ENCODE results near the gene MARCHF3. TPM values are rescaled to one million over a fixed set of nuclear protein-coding genes. Genes with fewer than 3 reads are reported as not detected.

MARCHF3 gene
- total and polyA plus RNA-seq, 2 of the 13 experiments (the other 11 are each of a cell fraction or from before 2014, with no cell fraction given), result 4.8 to 11.9 TPM

DNA sequence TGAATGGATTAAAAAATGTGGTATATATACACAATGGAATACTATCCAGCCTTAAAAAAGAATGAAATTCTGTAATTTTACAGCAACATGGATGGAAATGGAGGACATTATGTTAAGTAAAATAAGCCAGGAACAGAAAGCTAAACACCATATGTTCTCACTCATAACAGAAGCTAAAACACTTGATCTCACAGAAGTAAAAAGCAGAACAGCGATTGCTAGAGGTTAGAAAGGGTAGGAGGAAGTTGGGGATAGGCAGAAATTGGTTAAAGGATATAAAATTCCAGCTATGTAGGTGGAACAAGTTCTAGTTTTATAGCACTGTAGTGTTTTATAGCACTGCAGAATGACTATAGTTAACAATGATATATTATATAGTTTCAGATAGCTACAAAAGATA, 15.8 kb downstream of the MARCHF3 start:
- no peaks in the 10 kb centered on the region for H3K36me3 ChIP-seq (replicated peaks in 1 of 2; ENCODE audit: control insufficient read depth in 1 of 2, insufficient read depth in 2 of 2, low read length in 2 of 2)
- ATAC-seq, result no peak
- intact Hi-C loops (cut with micrococcal nuclease; ENCODE audit: unreplicated experiment), result no loop called here
- no peak overlapping the region for H3K27ac ChIP-seq (ENCODE audit: extremely low read length, insufficient read depth, low read length)
- BruUV-seq (replicated peaks), result no TSS peak
- no peak overlapping the region for H2AFZ ChIP-seq (ENCODE audit: low read length)
- FAIRE-seq, result no peak
- no peak overlapping the region for H3K4me3 ChIP-seq (replicated peaks in 1 of 3; ENCODE audit: insufficient read depth in 1 of 3, low read depth in 2 of 3, low read length in 3 of 3)
- H3K4me2 ChIP-seq (ENCODE audit: low read depth, low read length), result no peak overlapping the region
- no peaks in the 10 kb centered on the region for H3K79me2 ChIP-seq (ENCODE audit: insufficient read depth, low read length)
- ChIA-PET POLR2A (no interaction called here), CTCF (ENCODE audit: low intra/inter-chr PET ratio, low total read pairs) (no interaction called here)
- H4K20me1 ChIP-seq (ENCODE audit: insufficient read depth, low read length), result no peaks in the 10 kb centered on the region
- in situ Hi-C loops (cut with HindIII; ENCODE audit: extremely low pct_ligation_motif_present, low pct_unique_long_range_greater_than_20kb), result no loop called here
- no peaks in the 10 kb centered on the region for H3K9me3 ChIP-seq (ENCODE audit: low read length)
- H3K4me1 ChIP-seq (ENCODE audit: insufficient read depth, low read length), result no peaks in the 10 kb centered on the region
- 97% methylated on average over 1 of the region's 1 CpG for WGBS (ENCODE audit: low lambda C conversion rate)
- no peak overlapping the region for H3K9ac ChIP-seq (ENCODE audit: insufficient read depth, low read depth, low read length)
- DNase-seq (ENCODE audit: low spot score), result no peak
- no peak for TF ChIP-seq ZNF337 (CRISPR knock-in tag; IDR thresholded peaks at IDR 0.05; ENCODE audit: borderline replicate concordance, low read depth)
- no peak for TF ChIP-seq ZNF747 (CRISPR knock-in tag; IDR thresholded peaks at IDR 0.05; ENCODE audit: borderline replicate concordance)
- TF ChIP-seq, protein P1, sequence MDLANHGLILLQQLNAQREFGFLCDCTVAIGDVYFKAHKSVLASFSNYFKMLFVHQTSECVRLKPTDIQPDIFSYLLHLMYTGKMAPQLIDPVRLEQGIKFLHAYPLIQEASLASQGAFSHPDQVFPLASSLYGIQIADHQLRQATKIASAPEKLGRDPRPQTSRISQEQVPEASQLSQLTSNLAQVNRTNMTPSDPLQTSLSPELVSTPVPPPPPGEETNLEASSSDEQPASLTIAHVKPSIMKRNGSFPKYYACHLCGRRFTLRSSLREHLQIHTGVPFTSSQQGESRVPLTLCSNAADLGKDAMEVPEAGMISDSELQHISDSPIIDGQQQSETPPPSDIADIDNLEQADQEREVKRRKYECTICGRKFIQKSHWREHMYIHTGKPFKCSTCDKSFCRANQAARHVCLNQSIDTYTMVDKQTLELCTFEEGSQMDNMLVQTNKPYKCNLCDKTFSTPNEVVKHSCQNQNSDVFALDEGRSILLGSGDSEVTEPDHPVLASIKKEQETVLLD (CRISPR knock-in tag; IDR thresholded peaks at IDR 0.05; ENCODE audit: low read depth), result no peak
- TF ChIP-seq ZNF230 (CRISPR knock-in tag; IDR thresholded peaks at IDR 0.05), result no peak
- TF ChIP-seq TAF1 (CRISPR knock-in tag; IDR thresholded peaks at IDR 0.05), result no peak
- TF ChIP-seq, protein P2, sequence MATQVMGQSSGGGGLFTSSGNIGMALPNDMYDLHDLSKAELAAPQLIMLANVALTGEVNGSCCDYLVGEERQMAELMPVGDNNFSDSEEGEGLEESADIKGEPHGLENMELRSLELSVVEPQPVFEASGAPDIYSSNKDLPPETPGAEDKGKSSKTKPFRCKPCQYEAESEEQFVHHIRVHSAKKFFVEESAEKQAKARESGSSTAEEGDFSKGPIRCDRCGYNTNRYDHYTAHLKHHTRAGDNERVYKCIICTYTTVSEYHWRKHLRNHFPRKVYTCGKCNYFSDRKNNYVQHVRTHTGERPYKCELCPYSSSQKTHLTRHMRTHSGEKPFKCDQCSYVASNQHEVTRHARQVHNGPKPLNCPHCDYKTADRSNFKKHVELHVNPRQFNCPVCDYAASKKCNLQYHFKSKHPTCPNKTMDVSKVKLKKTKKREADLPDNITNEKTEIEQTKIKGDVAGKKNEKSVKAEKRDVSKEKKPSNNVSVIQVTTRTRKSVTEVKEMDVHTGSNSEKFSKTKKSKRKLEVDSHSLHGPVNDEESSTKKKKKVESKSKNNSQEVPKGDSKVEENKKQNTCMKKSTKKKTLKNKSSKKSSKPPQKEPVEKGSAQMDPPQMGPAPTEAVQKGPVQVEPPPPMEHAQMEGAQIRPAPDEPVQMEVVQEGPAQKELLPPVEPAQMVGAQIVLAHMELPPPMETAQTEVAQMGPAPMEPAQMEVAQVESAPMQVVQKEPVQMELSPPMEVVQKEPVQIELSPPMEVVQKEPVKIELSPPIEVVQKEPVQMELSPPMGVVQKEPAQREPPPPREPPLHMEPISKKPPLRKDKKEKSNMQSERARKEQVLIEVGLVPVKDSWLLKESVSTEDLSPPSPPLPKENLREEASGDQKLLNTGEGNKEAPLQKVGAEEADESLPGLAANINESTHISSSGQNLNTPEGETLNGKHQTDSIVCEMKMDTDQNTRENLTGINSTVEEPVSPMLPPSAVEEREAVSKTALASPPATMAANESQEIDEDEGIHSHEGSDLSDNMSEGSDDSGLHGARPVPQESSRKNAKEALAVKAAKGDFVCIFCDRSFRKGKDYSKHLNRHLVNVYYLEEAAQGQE (IDR thresholded peaks at IDR 0.05; ENCODE audit: borderline replicate concordance in 1 of 2, low read depth in 1 of 2, low read length in 2 of 2), result no peak
- no peak for TF ChIP-seq BORCS8-MEF2B (CRISPR knock-in tag; IDR thresholded peaks at IDR 0.05)
- no peak for TF ChIP-seq TOE1 (CRISPR knock-in tag; IDR thresholded peaks at IDR 0.05)
- TF ChIP-seq ZBTB20 (CRISPR knock-in tag; IDR thresholded peaks at IDR 0.05; ENCODE audit: borderline replicate concordance, low read depth), result no peak
- no peak for TF ChIP-seq ZNF430 (CRISPR knock-in tag; IDR thresholded peaks at IDR 0.05)
- TF ChIP-seq DNMT1 (CRISPR knock-in tag; IDR thresholded peaks at IDR 0.05), result no peak
- TF ChIP-seq ASH2L (IDR thresholded peaks at IDR 0.05; ENCODE audit: insufficient read length, low read depth, low read length), result no peak
- TF ChIP-seq ARHGAP35 (CRISPR knock-in tag; IDR thresholded peaks at IDR 0.05; ENCODE audit: borderline replicate concordance), result no peak
- TF ChIP-seq GLMP (CRISPR knock-in tag; IDR thresholded peaks at IDR 0.05; ENCODE audit: borderline replicate concordance), result no peak
- TF ChIP-seq KMT2B (CRISPR knock-in tag; IDR thresholded peaks at IDR 0.05), result no peak
- no peak for TF ChIP-seq HMG20B (CRISPR knock-in tag; conservative IDR thresholded peaks at IDR 0.05)
- no peaks in the 10 kb centered on the region for H3K27me3 ChIP-seq (ENCODE audit: control insufficient read depth in 1 of 2, insufficient read depth in 2 of 2, low read length in 2 of 2)
